ENCODE data around the gene ACVR1C. TPM values are rescaled to one million over a fixed set of nuclear protein-coding genes. Genes with fewer than 3 reads are reported as not detected.

The ACVR1C gene
- total and polyA plus RNA-seq, 2 of the 8 experiments (the other 6 are each of a cell fraction or from before 2014, with no cell fraction given): 0.21 to 0.52 TPM

DNA sequence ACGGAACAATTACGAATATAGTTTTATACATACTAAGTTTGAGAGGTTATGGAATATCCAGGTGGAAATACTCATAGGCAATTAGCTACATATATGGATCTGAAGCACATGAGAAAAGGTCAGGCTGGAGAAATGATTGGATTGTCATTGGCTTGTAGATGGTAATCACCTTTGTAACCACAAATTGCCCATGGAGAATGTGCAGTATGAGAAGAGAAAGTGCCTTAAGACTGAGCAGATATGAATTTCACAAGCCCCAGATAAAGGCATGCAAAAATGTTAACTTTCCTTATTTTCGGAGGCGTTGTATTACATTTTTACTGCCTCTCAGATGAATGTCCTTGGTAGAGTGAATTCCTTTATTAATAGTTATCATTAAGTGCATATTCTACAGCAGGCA lies 33.1 kb upstream of the ACVR1C start (continued):
- TF ChIP-seq, protein P1, sequence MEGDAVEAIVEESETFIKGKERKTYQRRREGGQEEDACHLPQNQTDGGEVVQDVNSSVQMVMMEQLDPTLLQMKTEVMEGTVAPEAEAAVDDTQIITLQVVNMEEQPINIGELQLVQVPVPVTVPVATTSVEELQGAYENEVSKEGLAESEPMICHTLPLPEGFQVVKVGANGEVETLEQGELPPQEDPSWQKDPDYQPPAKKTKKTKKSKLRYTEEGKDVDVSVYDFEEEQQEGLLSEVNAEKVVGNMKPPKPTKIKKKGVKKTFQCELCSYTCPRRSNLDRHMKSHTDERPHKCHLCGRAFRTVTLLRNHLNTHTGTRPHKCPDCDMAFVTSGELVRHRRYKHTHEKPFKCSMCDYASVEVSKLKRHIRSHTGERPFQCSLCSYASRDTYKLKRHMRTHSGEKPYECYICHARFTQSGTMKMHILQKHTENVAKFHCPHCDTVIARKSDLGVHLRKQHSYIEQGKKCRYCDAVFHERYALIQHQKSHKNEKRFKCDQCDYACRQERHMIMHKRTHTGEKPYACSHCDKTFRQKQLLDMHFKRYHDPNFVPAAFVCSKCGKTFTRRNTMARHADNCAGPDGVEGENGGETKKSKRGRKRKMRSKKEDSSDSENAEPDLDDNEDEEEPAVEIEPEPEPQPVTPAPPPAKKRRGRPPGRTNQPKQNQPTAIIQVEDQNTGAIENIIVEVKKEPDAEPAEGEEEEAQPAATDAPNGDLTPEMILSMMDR (IDR thresholded peaks at IDR 0.05; ENCODE audit: control extremely low read depth in 1 of 3, insufficient read depth in 1 of 3, low read depth in 1 of 3, low read length in 3 of 3): no peak
- TF ChIP-seq ZNF274 (IDR thresholded peaks at IDR 0.05; ENCODE audit: borderline replicate concordance, extremely low read depth, low read length) (no peak), ASH2L (IDR thresholded peaks at IDR 0.05; ENCODE audit: low read length) (no peak), CEBPB (IDR thresholded peaks at IDR 0.05; ENCODE audit: low read depth, low read length) (no peak), BRCA1 (IDR thresholded peaks at IDR 0.05; ENCODE audit: low read depth, low read length) (no peak), TAF1 (IDR thresholded peaks at IDR 0.05; ENCODE audit: low read depth, low read length) (no peak)

Measured in H1 (cell line).